KOPT-K1 (cell line): ENCODE data around the gene BEND3.
"Not testable (repeated sequence)": the region's sequence is repeated elsewhere in the genome, so short reads cannot be mapped to it uniquely, and the experiment has no call there.

ENCODE experiments used
- H3K27ac ChIP-seq: fragments of 200-600 bp; sonication (generic); 2 replicates; pipeline ENCODE4 v1.5.1; 2016; ENCODE audit warnings: antibody characterized with exemption, mild to moderate bottlenecking, low read depth, low read length; ENCODE audit not compliant: poor library complexity, severe bottlenecking
- H3K36me3 ChIP-seq: fragments of 200-600 bp; sonication (generic); 2 replicates; pipeline ENCODE4 v1.5.1; 2017; ENCODE audit warnings: antibody characterized with exemption, mild to moderate bottlenecking, low read length, moderate library complexity; ENCODE audit not compliant: insufficient read depth
- H3K9me3 ChIP-seq: fragments of 200-600 bp; sonication (generic); 2 replicates; pipeline ENCODE4 v1.5.1; 2017; ENCODE audit warnings: antibody characterized with exemption, low read length, mild to moderate bottlenecking; ENCODE audit not compliant: insufficient read depth, poor library complexity, severe bottlenecking

BEND3 gene

GRCh38 chr6:107110200-107110599 lies 5.1 kb downstream of the BEND3 start:
- H3K9me3 ChIP-seq: no peaks in the 10 kb centered on the region
- no peak overlapping the region for H3K27ac ChIP-seq
- H3K36me3 ChIP-seq: no peaks in the 10 kb centered on the region

DNA sequence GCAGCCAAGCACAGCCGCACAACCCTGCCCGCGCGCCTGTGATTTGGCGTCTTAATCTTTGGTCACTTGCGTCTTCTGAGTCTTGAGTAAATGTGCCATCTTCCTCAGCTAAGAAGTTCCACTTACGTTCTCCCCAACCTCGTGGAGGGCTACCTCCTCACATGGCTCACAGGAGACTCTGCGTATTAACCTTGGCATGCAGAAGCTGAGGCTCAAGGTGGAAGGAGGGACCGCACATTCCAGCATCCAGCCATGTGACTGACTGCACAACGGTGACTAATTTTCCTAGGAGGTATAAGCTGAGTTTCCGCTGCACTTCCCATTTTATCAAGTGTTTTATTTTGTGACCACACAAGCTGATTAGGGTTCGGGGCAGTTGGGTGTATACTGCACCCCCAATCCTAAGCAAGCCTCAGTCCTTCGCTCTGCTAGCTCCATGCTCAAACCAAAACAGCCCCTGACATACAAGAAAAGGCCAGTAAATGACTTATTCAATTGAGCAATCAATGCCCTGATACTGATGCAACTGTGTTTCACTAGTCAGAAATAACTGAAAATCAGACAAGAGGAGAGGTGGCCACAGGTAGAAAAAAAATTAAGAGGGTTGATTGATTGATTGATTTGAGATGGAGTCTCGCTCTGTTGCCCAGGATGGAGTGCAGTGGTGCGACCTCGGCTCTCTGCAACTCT lies 7.0 kb downstream of the BEND3 start:
- Histone ChIP-seq H3K9me3 (no peaks in the 10 kb centered on the region), H3K27ac (no peak overlapping the region), H3K36me3 (no peaks in the 10 kb centered on the region)

GRCh38 chr6:107107791-107108190 lies 7.5 kb downstream of the BEND3 start:
- Histone ChIP-seq H3K36me3 (no peaks in the 10 kb centered on the region), H3K9me3 (no peaks in the 10 kb centered on the region), H3K27ac (no peak overlapping the region)

- Histone ChIP-seq H3K27ac (no peak overlapping the region), H3K36me3 (no peaks in the 10 kb centered on the region), H3K9me3 (no peaks in the 10 kb centered on the region)
Observed at GRCh38 chr6:107106165-107106564, 9.2 kb downstream of the BEND3 start.

- H3K36me3 ChIP-seq: no peaks in the 10 kb centered on the region
Observed at GRCh38 chr6:107105511-107106116, 9.7 kb downstream of the BEND3 start.

DNA sequence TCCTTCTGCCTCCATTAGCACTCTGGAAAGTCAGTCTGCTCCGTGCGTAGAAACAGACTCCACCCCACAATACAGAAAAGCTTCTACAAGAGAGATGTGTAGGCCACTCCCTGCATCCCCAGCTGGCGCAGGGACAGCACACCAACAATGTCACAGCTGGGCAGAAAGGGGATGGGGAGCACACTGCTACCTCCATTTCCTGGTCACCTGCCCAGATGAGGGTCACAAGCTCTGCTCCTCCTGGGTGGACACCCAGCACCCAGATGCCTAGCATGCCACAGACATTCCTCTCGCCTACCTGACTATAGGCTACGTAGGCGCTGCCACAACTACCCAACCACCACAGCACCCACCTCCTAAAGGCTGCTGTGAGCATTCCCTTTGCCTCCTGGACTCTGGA lies 12.2 kb downstream of the BEND3 start:
- Histone ChIP-seq H3K36me3 (peaks cover 6% of the 10 kb centered on the region; the same call in 1 of the 2 replicates), H3K27ac (no peak overlapping the region), H3K9me3 (no peaks in the 10 kb centered on the region)

More at GRCh38 chr6:107105511-107106116, 9.7 kb downstream of the BEND3 start:
- no peaks in the 10 kb centered on the region for H3K9me3 ChIP-seq
- H3K27ac ChIP-seq: no peak overlapping the region

DNA sequence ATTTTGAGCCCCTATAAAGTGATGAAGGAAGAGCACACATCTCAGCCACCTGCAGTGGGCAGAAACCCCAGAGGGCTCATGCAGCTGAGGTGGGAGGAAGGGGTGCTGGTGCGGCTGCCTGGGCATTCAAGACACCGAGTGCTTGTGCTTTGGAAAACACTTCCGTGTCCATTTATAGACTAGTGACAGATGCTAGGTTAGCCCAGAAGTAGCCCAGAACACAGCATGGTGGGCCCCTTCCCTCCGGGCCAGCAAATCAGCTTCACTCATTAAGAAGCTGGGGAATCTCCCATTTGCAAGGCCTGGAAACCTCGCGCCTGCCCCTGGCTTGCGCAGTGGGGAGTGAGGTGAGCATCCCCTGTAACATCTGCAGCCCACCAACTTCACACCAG lies 12.9 kb downstream of the BEND3 start:
- no peak overlapping the region for H3K27ac ChIP-seq
- no peaks in the 10 kb centered on the region for H3K9me3 ChIP-seq
- peaks cover 10% of the 10 kb centered on the region; the same call in 1 of the 2 replicates for H3K36me3 ChIP-seq

GRCh38 chr6:107101686-107102413 lies 13.5 kb downstream of the BEND3 start:
- no peak overlapping the region for H3K27ac ChIP-seq
- no peaks in the 10 kb centered on the region for H3K9me3 ChIP-seq
- peaks cover 12% of the 10 kb centered on the region; the same call in 1 of the 2 replicates for H3K36me3 ChIP-seq

- no peak overlapping the region for H3K27ac ChIP-seq
- peaks cover 18% of the 10 kb centered on the region for H3K36me3 ChIP-seq
- H3K9me3 ChIP-seq: no peaks in the 10 kb centered on the region
Observed at GRCh38 chr6:107101211-107101610, 14.1 kb downstream of the BEND3 start.

- no peak overlapping the region for H3K27ac ChIP-seq
- H3K9me3 ChIP-seq: no peaks in the 10 kb centered on the region
- H3K36me3 ChIP-seq: peaks cover 40% of the 10 kb centered on the region
Observed at GRCh38 chr6:107098436-107099307, 16.6 kb downstream of the BEND3 start.

DNA sequence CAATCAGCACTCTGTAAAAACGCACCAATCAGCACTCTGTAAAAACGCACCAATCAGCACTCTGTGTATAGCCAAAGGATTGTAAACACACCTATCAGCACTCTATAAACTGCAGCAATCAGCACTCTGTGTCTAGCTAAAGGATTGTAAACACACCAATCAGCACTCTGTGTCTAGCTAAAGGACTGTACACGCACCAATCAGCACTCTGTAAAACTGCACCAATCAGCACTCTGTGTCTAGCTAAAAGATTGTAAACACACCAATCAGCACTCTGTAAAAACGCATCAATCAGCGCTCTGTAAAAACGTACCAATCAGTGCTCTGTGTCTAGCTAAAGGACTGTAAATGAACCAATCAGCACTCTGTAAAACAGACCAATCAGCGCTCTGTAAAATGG lies 30.9 kb downstream of the BEND3 start:
- not testable (repeated sequence) for H3K27ac ChIP-seq, H3K9me3 ChIP-seq
- peaks cover 25% of the 10 kb centered on the region; the same call in 1 of the 2 replicates for H3K36me3 ChIP-seq

- H3K36me3 ChIP-seq: peaks cover 25% of the 10 kb centered on the region; the same call in 1 of the 2 replicates
Observed at GRCh38 chr6:107083921-107084320, 31.4 kb downstream of the BEND3 start.

GRCh38 chr6:107083047-107083768 lies 32.1 kb downstream of the BEND3 start:
- H3K9me3 ChIP-seq: no peaks in the 10 kb centered on the region
- H3K27ac ChIP-seq: no peak overlapping the region
- peaks cover 25% of the 10 kb centered on the region; the same call in 1 of the 2 replicates for H3K36me3 ChIP-seq

More at GRCh38 chr6:107083921-107084320, 31.4 kb downstream of the BEND3 start:
- Histone ChIP-seq H3K9me3 (no peaks in the 10 kb centered on the region), H3K27ac (no peak overlapping the region)

DNA sequence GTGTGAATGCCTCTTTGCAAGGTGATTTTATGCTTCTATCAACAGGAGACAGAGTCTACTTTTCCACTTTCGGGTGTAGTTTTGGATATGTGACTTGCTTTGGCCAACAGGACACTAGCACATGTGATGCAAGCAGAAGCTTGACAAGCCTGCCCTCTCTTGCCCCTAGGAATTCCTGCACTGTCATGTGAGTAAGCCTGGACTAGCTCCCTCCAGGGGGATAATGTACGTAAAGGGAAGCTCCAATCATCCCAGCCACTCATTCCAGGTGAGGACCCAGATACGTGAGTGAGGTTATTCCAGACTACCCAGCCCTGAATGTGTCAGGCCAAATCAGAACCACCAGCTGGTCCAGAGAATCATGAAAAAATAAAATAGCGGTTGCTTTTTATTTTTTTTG lies 33.3 kb downstream of the BEND3 start:
- Histone ChIP-seq H3K36me3 (peaks cover 32% of the 10 kb centered on the region; the same call in 1 of the 2 replicates), H3K27ac (no peak overlapping the region), H3K9me3 (no peaks in the 10 kb centered on the region)
